H7 (cell line): Measurements from ENCODE around the gene SCEL. TPM values are rescaled to one million over a fixed set of nuclear protein-coding genes. Genes with fewer than 3 reads are reported as not detected.

Experiments used
- DNase-seq: peaks from one replicate; pipeline ENCODE4 v3.0.0; 2012
- H3K27me3 ChIP-seq: 2 replicates; pipeline ENCODE4 v1.6.0; 2011; ENCODE audit warnings: mild to moderate bottlenecking, low read length; ENCODE audit not compliant: control insufficient read depth, insufficient read depth
- H3K36me3 ChIP-seq: replicated peaks from 2 replicates; pipeline ENCODE4 v1.5.1; 2011; ENCODE audit warnings: low read length; ENCODE audit not compliant: control insufficient read depth, insufficient read depth
- H3K4me3 ChIP-seq: 2 replicates; pipeline ENCODE4 v1.5.1; 2011; ENCODE audit warnings: low read depth, mild to moderate bottlenecking, control low read depth, low read length, moderate library complexity; ENCODE audit not compliant: insufficient read depth
- total RNA-seq: library from RNA; depleted of rRNA; stranded (reverse); fragments of >200 nt; shearing (Covaris generic); gene quantifications from 2 replicates; pipeline ENCODE4 v1.2.3, GENCODE V29; 2014

SCEL gene
- total RNA-seq, 1 experiment from 2014 or later = not detected

DNA sequence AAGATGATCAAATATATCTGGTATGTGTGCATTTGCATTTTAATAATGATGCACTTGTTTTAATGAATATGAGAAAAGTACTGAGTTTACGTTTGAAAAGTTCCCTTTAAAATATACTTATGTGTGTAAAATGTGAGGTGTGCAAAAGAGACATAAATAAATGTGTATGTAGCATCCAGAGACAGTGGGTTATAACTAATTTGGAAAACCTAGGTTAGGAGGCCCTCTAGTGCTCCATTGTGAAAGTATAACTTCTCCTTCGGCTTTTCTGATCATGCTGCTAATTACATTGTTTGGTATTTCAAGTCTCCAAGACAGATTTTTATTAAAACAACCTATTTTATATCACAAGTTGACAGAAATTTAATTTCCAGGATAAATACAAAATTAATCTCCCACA is 30.1 kb downstream of the SCEL start:
- H3K27me3 ChIP-seq = no peaks in the 10 kb centered on the region
- no peak overlapping the region for H3K4me3 ChIP-seq
- H3K36me3 ChIP-seq = no peaks in the 10 kb centered on the region
- DNase-seq = peak; percentile 19

DNA sequence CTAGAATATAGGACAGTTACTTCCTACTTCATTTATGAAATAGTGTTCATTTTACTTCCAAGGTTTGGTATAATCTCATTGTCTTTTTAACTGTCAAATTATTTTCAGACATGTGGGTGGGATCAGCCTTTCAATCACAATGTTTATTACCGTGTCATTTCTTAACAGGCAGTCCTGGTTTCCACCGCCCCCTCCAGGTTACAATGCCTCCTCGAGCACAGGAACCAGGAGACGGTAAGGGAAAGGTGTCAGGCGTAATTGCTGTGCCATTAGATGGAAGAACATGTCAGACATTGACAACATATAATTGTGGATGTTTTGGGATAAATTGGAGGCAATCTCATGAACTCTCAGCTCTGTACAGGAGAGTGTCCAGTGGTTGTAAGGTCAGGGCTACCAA is 36.5 kb downstream of the SCEL start:
- H3K36me3 ChIP-seq = no peaks in the 10 kb centered on the region
- H3K27me3 ChIP-seq = no peaks in the 10 kb centered on the region
- DNase-seq = peak; percentile 13
- H3K4me3 ChIP-seq = no peak overlapping the region

DNA sequence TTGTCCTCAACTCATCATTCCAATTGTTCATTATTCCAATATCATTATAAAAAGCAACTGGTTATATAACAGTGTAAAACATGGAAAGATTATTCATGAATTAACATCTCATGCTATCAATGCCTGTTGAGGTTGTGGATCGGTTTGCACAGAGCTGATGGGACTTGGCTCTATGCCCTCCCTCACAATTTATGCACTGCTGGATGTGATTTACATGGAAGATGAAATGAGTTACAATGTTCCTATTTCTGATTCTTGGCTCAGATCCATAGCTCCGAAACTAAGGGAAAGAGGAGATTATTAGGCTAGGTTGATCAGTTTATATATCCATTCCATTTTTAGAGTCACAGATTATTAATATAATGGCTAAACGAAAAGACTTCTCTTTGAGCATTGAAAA is 38.6 kb downstream of the SCEL start:
- Histone ChIP-seq H3K36me3 (no peaks in the 10 kb centered on the region), H3K27me3 (no peaks in the 10 kb centered on the region), H3K4me3 (no peak overlapping the region)
- DNase-seq = no peak

DNA sequence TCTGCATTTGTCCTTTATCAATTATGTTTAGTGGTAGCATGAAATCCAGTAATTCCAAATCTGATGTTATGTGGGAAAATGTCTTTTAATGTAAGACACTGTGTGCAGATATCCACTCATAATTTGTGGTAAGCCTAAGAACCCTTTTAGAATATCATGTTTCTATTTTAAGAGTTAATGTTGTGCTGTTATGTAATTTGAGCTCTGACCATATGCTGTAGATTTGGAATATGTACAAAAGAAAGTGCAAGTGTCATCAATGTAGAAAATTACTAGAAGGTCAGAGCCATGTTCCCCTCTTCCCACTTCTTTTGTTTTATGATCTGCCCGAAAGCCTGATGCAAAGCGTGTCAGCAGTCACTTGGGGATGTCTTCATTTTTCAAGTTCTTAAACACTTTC is 44.5 kb downstream of the SCEL start:
- no peaks in the 10 kb centered on the region for H3K36me3 ChIP-seq
- DNase-seq = no peak
- no peaks in the 10 kb centered on the region for H3K27me3 ChIP-seq
- H3K4me3 ChIP-seq = no peak overlapping the region

DNA sequence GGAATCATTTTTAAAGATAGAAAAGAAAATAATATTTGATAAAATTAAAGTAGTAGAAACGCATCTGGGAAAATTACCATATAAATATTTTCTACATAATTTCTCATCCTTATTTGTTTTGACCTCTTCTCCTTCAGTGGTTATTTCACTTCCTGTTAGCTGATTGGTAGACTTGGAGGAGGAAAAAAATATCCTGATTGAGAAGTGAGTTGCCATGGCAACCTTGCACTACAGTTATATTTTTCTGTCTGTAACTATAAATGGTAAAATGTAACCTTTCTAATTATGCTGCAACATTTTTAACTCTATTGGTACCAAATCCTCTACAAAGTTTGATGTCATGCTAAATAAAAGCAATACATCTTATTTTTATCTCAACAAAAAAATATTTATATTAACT is 45.2 kb downstream of the SCEL start:
- H3K27me3 ChIP-seq = no peaks in the 10 kb centered on the region
- no peak overlapping the region for H3K4me3 ChIP-seq
- DNase-seq = no peak
- no peaks in the 10 kb centered on the region for H3K36me3 ChIP-seq

DNA sequence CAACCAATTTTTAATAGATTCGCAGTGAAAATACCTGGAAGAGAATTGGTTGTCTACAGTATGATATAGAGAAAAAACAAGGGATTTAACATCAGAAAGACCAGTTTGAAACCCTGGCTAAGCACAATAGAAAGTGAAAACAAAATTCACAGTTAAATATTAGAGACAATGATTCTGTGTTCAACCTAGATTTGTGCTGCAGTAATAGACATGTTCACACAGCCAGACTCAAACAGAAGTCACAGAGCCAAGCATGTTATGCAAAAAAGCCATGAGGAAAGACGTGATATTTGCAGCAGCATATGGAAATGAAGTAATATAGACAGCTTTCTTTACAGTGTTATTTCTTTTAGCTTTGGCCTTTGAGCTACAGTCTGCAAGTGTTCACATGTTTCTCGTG is 48.1 kb downstream of the SCEL start:
- no peak overlapping the region for H3K4me3 ChIP-seq
- H3K36me3 ChIP-seq = no peaks in the 10 kb centered on the region
- H3K27me3 ChIP-seq = no peaks in the 10 kb centered on the region; the same call in 1 of the 2 replicates
- no peak for DNase-seq

DNA sequence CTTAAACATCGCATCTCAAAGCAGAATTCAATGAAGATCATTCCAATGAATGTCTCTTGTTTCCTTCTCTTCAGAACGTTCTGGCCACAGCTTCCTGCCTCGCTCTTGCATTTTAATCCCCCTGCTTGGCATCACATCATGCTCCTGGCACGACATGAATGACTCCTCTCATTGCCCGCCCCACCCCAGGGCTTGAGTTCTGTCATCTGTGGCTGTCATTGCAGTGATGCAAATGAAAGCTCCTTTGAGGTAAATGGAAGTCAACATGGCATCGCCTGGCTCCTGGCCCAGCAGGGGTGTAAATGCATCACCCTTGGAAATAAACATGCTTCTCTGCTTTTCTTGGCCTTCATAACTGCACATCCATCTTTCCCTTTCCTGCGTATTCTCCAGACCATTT is 48.6 kb downstream of the SCEL start:
- no peaks in the 10 kb centered on the region for H3K36me3 ChIP-seq
- no peak overlapping the region for H3K4me3 ChIP-seq
- H3K27me3 ChIP-seq = no peaks in the 10 kb centered on the region; the same call in 1 of the 2 replicates
- no peak for DNase-seq

DNA sequence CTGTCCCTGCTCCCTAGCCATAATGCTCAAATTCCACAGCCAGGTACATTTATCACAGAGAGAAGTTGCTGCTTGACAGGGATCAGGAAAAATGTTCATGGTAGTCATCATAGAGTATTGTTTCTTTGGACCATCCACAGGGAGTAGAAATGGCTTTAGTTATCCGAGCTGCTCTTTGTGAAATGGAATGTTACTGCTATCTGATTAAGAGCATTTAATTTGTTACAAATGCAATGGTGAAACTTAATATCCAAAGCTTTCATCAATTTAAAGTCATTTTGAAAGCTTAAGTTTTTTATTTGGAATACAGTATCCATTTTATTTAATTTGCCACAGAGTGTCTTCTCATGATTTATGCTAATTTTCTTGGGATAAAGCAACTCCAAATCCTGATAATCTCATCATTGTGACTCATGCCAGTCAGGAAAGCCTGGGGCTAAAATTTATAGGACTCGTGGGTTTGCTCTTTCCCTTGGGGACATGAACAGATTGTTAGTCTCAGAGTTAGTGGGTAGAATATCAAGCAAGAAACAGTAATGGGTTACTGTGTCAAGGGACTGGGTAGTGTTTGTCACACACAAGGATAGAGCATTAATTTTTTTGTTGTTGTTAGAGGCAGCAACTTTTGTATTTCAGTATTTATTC is 59.8 kb downstream of the SCEL start:
- Histone ChIP-seq H3K4me3 (no peak overlapping the region), H3K27me3 (no peaks in the 10 kb centered on the region), H3K36me3 (no peaks in the 10 kb centered on the region)
- no peak for DNase-seq

DNA sequence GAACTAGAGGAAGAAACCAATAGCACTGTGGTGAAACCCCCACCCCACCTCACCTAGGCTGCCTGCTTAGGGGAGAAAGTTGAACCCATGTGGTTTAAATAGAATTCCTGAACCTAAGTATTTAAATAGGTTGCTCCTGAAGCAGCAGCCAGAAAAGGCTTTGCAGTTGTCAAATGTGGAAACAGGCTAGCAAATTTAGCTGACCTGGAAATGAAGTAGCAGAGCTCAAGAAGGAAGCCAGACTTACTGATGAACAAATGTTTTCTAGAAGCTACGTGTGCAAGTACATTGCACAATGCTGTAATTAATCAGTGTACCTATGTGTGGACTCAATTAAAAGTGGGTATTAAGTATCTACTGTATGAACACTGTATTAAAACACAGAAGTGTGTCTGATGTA is 61.3 kb downstream of the SCEL start:
- no peaks in the 10 kb centered on the region for H3K27me3 ChIP-seq
- no peak overlapping the region for H3K4me3 ChIP-seq
- no peaks in the 10 kb centered on the region for H3K36me3 ChIP-seq
- DNase-seq = no peak

DNA sequence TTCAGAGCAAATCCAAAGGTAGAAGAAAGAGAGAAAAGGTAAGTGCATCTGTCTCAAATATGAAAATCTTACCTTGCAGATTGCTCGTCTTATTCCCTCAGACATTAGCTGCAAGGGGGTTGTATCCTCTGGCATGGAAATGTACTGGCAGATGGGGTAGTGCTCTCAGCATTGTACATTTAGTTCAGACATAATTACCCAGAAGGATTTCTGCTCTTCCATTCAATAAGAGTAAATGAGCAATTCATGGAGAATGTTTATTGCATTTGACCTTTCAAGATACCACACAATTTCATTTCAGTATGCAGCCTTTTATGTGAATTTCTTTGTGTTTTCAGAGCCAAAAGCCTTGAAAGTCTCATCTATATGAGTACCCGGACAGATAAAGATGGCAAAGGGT is 63.8 kb downstream of the SCEL start:
- H3K27me3 ChIP-seq = no peaks in the 10 kb centered on the region
- H3K4me3 ChIP-seq = no peak overlapping the region
- H3K36me3 ChIP-seq = no peaks in the 10 kb centered on the region
- DNase-seq = no peak

DNA sequence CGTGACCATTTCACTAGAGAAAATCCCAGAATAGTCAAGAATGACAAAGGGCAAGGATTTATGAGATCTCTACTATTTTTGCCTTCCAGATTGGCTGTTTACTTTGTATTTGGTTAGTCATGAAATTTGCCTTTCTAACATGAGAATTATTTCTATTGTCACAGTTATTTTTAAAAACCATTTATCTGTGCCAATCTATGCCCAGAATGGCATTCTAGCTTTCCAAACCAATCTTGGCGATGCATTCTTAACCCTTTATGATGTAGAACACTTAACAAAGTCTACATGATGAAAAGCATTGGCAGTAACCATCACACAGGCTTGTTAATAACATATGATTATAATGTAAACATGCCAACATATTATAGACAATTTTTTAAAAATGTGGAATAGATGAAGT is 65.2 kb downstream of the SCEL start:
- H3K36me3 ChIP-seq = no peaks in the 10 kb centered on the region

DNA sequence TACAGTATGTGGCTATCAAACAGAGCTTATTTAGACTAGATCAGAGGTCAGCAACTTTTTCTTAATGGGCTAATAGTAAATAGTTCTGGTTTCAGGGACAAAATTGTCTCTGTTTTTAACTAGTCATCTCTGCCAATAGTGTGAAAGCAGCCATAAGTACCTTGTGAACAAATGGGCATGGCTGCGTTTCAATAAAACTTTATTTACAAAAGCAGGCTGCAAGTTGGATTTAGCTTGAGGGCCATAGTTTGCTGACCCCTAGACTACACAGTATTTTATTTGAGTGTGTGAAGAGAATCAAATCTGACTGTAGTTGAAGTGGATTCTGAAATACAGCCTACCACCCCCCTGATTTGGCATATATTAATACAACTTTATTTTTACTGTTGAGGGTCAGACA is 75.6 kb downstream of the SCEL start:
- no peaks in the 10 kb centered on the region for H3K27me3 ChIP-seq
- H3K4me3 ChIP-seq = no peak overlapping the region
- H3K36me3 ChIP-seq = no peaks in the 10 kb centered on the region
- no peak for DNase-seq

More for the DNA sequence above, 65.2 kb downstream of the SCEL start:
- DNase-seq = no peak
- no peaks in the 10 kb centered on the region for H3K27me3 ChIP-seq
- no peak overlapping the region for H3K4me3 ChIP-seq

DNA sequence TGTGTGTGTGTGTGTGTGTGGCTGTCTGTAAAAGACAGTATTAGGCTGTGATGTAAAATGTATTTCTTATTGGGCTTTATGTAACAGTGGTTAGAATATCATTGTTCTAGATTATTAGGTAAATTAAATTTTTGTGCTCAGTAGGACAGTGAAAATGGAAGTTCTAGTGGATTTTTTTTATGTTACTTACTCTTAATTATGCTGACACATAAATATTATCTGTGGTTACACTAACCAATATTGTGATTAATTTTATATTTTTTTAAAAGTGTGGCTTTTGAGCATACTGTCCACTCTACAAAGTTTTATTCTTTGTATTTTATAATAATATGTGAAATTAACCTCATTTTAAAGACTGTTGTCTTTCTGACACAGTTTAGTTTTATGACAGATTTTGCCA is 80.5 kb downstream of the SCEL start:
- Histone ChIP-seq H3K27me3 (no peaks in the 10 kb centered on the region), H3K4me3 (no peak overlapping the region), H3K36me3 (no peaks in the 10 kb centered on the region)
- DNase-seq = no peak

DNA sequence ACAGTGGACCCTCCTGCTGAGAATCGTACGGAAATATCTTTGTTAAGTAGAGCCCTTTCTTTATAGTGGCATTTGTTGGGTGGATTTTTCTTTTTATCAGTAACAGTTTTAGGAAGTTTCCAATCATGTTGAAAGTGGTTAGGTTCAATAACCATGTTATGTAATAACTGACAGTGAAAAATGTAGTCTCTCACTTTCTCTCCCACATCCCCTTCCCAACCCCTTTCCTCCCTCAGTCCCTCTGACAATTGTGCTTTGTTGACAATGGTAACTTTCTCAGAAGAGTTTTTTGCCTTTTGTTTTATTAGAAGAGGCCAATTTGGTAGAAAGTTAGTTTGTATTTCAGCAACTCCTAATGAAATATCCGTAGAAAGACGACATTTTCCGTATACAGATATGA is 84.1 kb downstream of the SCEL start:
- H3K4me3 ChIP-seq = no peak overlapping the region

DNA sequence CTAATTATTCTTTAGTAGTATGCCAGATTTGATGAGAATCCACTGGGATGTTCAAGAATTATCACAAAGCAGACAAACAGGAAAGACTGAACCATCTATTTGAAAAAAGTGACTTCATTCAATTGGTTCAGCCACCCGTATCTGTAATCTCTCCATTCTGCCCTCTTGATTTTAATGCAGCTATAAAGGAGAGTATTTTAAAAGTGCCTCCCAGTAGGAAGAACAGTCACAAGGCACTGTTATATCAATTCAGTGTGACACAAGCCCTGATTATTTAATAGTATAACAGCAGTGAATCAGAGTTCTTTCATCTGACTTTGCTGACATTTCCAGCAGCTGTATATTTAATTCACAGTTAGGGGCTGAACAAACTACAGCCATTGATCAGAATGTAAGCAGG is 84.6 kb downstream of the SCEL start:
- H3K27me3 ChIP-seq = no peaks in the 10 kb centered on the region
- H3K4me3 ChIP-seq = no peak overlapping the region
- no peaks in the 10 kb centered on the region for H3K36me3 ChIP-seq
- DNase-seq = no peak

More for the DNA sequence above, 84.1 kb downstream of the SCEL start:
- H3K27me3 ChIP-seq = no peaks in the 10 kb centered on the region
- DNase-seq = no peak
- H3K36me3 ChIP-seq = no peaks in the 10 kb centered on the region

DNA sequence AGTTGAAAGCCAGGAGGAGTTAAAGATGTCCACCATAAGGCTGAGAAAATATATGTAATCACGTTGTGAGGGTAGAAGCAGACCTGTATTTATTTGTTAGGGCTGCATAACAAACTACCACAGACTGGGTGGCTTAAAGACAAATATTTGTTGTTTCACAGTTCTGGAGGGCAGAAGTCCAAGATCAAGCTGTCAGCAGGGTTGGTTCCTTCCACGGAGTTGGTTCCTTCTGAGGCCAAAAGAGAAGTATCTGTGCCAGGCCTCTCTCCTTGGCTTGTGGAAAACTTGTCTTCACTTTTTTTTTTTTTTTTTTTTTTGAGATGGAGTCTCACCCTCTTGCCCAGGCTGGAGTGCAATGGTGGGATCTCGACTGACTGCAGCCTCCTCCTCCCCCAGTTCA is 88.3 kb downstream of the SCEL start:
- H3K4me3 ChIP-seq = no peak overlapping the region
- no peak for DNase-seq
- H3K36me3 ChIP-seq = no peaks in the 10 kb centered on the region
- H3K27me3 ChIP-seq = no peaks in the 10 kb centered on the region
